ENCODE results near the gene GHITM. TPM values are rescaled to one million over a fixed set of nuclear protein-coding genes. Genes with fewer than 3 reads are reported as not detected.

The GHITM gene
- total and polyA plus RNA-seq, 2 experiments from 2014 or later = 97.1 to 105 TPM

DNA sequence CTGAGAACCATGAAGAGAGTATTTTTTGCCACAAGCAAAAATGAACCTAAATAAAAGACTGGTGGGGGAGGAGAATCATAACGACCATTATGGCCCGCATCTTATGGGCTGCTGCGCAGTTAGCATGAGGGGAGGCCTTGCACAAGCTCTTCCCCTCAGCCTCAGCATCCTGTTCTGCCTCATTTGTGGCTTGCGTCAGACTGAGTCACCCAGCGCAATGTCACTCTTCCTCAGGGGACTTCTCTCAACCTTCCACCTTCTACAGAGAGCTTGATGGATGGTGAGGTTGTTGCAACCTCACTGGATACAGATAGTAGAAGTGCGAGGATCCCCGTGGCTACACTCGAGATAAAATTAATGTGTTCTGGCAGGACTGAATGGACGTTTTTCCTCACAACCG is 17.5 kb downstream of the GHITM start (continued):
- no peak for TF ChIP-seq STAT1 (IDR thresholded peaks at IDR 0.05; ENCODE audit: unreplicated experiment)

DNA sequence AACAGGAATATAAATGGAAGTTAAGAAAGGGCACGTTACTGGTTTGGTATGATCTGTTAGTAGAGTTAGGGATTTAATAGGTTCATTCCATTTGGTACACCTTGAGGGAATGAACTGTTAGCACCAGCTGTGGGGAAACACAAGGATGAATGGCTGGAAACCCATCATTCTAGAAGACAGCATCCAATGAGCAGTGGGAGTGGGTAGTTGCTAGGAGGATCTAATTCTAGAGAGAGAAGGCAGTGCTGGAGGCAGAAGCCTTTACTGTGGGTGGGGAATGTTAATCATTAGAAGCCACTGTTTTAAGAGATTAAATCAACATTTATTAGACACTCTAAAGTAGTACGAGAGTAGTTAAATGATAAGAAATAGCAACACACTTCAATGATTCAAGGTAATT is 18.8 kb downstream of the GHITM start:
- no peak for TF ChIP-seq ZNF114 (CRISPR knock-in tag; IDR thresholded peaks at IDR 0.05)
- no peak for TF ChIP-seq NANOG (IDR thresholded peaks at IDR 0.05; ENCODE audit: borderline replicate concordance)
- no peak for TF ChIP-seq JUNB (IDR thresholded peaks at IDR 0.05; ENCODE audit: unreplicated experiment)
- no peak for TF ChIP-seq EZH2phosphoT487 (IDR thresholded peaks at IDR 0.05; ENCODE audit: unreplicated experiment)
- no peak for TF ChIP-seq EZH2 (IDR thresholded peaks at IDR 0.05; ENCODE audit: low read depth, unreplicated experiment)
- no peak for TF ChIP-seq POLR2AphosphoS5 (IDR thresholded peaks at IDR 0.05; ENCODE audit: low read depth)
- TF ChIP-seq, protein P1, sequence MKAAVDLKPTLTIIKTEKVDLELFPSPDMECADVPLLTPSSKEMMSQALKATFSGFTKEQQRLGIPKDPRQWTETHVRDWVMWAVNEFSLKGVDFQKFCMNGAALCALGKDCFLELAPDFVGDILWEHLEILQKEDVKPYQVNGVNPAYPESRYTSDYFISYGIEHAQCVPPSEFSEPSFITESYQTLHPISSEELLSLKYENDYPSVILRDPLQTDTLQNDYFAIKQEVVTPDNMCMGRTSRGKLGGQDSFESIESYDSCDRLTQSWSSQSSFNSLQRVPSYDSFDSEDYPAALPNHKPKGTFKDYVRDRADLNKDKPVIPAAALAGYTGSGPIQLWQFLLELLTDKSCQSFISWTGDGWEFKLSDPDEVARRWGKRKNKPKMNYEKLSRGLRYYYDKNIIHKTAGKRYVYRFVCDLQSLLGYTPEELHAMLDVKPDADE (IDR thresholded peaks at IDR 0.05) = no peak
- no peak for TF ChIP-seq ZNF331 (CRISPR knock-in tag; IDR thresholded peaks at IDR 0.05; ENCODE audit: low read depth)
- no peak for TF ChIP-seq STAT1 (IDR thresholded peaks at IDR 0.05; ENCODE audit: unreplicated experiment)
- TF ChIP-seq, protein P2, sequence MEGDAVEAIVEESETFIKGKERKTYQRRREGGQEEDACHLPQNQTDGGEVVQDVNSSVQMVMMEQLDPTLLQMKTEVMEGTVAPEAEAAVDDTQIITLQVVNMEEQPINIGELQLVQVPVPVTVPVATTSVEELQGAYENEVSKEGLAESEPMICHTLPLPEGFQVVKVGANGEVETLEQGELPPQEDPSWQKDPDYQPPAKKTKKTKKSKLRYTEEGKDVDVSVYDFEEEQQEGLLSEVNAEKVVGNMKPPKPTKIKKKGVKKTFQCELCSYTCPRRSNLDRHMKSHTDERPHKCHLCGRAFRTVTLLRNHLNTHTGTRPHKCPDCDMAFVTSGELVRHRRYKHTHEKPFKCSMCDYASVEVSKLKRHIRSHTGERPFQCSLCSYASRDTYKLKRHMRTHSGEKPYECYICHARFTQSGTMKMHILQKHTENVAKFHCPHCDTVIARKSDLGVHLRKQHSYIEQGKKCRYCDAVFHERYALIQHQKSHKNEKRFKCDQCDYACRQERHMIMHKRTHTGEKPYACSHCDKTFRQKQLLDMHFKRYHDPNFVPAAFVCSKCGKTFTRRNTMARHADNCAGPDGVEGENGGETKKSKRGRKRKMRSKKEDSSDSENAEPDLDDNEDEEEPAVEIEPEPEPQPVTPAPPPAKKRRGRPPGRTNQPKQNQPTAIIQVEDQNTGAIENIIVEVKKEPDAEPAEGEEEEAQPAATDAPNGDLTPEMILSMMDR (conservative IDR thresholded peaks at IDR 0.05; ENCODE audit: low read depth in 2 of 2) = no peak
- TF ChIP-seq, protein P3, sequence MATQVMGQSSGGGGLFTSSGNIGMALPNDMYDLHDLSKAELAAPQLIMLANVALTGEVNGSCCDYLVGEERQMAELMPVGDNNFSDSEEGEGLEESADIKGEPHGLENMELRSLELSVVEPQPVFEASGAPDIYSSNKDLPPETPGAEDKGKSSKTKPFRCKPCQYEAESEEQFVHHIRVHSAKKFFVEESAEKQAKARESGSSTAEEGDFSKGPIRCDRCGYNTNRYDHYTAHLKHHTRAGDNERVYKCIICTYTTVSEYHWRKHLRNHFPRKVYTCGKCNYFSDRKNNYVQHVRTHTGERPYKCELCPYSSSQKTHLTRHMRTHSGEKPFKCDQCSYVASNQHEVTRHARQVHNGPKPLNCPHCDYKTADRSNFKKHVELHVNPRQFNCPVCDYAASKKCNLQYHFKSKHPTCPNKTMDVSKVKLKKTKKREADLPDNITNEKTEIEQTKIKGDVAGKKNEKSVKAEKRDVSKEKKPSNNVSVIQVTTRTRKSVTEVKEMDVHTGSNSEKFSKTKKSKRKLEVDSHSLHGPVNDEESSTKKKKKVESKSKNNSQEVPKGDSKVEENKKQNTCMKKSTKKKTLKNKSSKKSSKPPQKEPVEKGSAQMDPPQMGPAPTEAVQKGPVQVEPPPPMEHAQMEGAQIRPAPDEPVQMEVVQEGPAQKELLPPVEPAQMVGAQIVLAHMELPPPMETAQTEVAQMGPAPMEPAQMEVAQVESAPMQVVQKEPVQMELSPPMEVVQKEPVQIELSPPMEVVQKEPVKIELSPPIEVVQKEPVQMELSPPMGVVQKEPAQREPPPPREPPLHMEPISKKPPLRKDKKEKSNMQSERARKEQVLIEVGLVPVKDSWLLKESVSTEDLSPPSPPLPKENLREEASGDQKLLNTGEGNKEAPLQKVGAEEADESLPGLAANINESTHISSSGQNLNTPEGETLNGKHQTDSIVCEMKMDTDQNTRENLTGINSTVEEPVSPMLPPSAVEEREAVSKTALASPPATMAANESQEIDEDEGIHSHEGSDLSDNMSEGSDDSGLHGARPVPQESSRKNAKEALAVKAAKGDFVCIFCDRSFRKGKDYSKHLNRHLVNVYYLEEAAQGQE (IDR thresholded peaks at IDR 0.05; ENCODE audit: unreplicated experiment) = no peak
- no peak for TF ChIP-seq CREB1 (CRISPR knock-in tag; IDR thresholded peaks at IDR 0.05; ENCODE audit: low read depth)
- no peak for ATAC-seq

More for the DNA sequence above, 18.8 kb downstream of the GHITM start:
- H3K27ac ChIP-seq (ENCODE audit: low read depth) = no peak overlapping the region
- H3K27me3 ChIP-seq (ENCODE audit: insufficient read depth) = no peaks in the 10 kb centered on the region
- H3K36me3 ChIP-seq (ENCODE audit: insufficient read depth) = peaks cover 3% of the 10 kb centered on the region; the same call in 1 of the 2 replicates
- H3K79me2 ChIP-seq (replicated peaks; ENCODE audit: insufficient read depth) = no peaks in the 10 kb centered on the region
- H3K4me3 ChIP-seq = no peak overlapping the region
- Mint-ChIP-seq H3K9me3 (peaks cover 4% of the 10 kb centered on the region; the same call in 2 of the 3 replicates), H3K4me3 (no peak overlapping the region), H3K27ac (no peak overlapping the region), H3K27me3 (ENCODE audit: insufficient read depth, low read depth, poor library complexity) (peaks cover 2% of the 10 kb centered on the region), H3K4me1 (peaks cover 46% of the 10 kb centered on the region), H3K36me3 (ENCODE audit: low read depth) (peaks cover 25% of the 10 kb centered on the region)
- DNase-seq (ENCODE audit: low spot score) = no peak
- no peaks in the 10 kb centered on the region for H4K20me1 ChIP-seq (replicated peaks; ENCODE audit: insufficient read depth)
- H3K4me2 ChIP-seq = no peak overlapping the region
- peaks cover 31% of the 10 kb centered on the region for H3K4me1 ChIP-seq (ENCODE audit: insufficient read depth)
- no peak overlapping the region for H2AFZ ChIP-seq
- no peaks in the 10 kb centered on the region for H3K9me2 ChIP-seq (ENCODE audit: insufficient read depth)
- H3F3A ChIP-seq (replicated peaks; ENCODE audit: low read depth) = no peaks in the 10 kb centered on the region
